GM23248 (cell line): ENCODE data around the gene TSEN54. TPM values are rescaled to one million over a fixed set of nuclear protein-coding genes. Genes with fewer than 3 reads are reported as not detected.

Experiments used
- DNase-seq: peaks from one replicate; pipeline ENCODE4 v3.0.0-alpha.2; 2015
- H2AFZ ChIP-seq: fragments of 200-600 bp; sonication (generic); 2 replicates; pipeline ENCODE4 v1.6.1; 2016; ENCODE audit warnings: antibody characterized with exemption
- H3F3A ChIP-seq: fragments of 200-600 bp; sonication (generic); 2 replicates; pipeline ENCODE4 v1.6.1; 2016; ENCODE audit warnings: mild to moderate bottlenecking, antibody characterized with exemption, mixed run types; ENCODE audit not compliant: insufficient read depth
- H3K27ac ChIP-seq: fragments of 200-600 bp; sonication (generic); 2 replicates; pipeline ENCODE4 v1.5.1; 2016; ENCODE audit warnings: mild to moderate bottlenecking
- H3K27me3 ChIP-seq: fragments of 200-600 bp; sonication (generic); replicated peaks from 2 replicates; pipeline ENCODE4 v1.6.1; 2016; ENCODE audit warnings: mild to moderate bottlenecking; ENCODE audit not compliant: insufficient read depth
- H3K36me3 ChIP-seq: fragments of 200-600 bp; sonication (generic); 2 replicates; pipeline ENCODE4 v1.6.1; 2016; ENCODE audit warnings: low read depth, mild to moderate bottlenecking
- H3K4me1 ChIP-seq: fragments of 200-600 bp; sonication (generic); 2 replicates; pipeline ENCODE4 v1.6.1; 2016; ENCODE audit warnings: mild to moderate bottlenecking; ENCODE audit not compliant: insufficient read depth
- H3K4me2 ChIP-seq: fragments of 200-600 bp; sonication (generic); one replicate; pipeline ENCODE4 v1.6.1; 2016; ENCODE audit warnings: mild to moderate bottlenecking; ENCODE audit not compliant: unreplicated experiment
- H3K4me3 ChIP-seq: fragments of 200-600 bp; sonication (generic); 2 replicates; pipeline ENCODE4 v1.5.1; 2016; ENCODE audit warnings: mild to moderate bottlenecking
- H3K79me2 ChIP-seq: fragments of 200-600 bp; sonication (generic); 2 replicates; pipeline ENCODE4 v1.6.1; 2016; ENCODE audit warnings: mild to moderate bottlenecking; ENCODE audit not compliant: insufficient read depth
- H3K9ac ChIP-seq: fragments of 200-600 bp; sonication (generic); 2 replicates; pipeline ENCODE4 v1.6.1; 2016; ENCODE audit warnings: mild to moderate bottlenecking
- H3K9me2 ChIP-seq: fragments of 200-600 bp; sonication (generic); 2 replicates; pipeline ENCODE4 v1.6.1; 2016; ENCODE audit warnings: mixed run types, mild to moderate bottlenecking, moderate library complexity; ENCODE audit not compliant: insufficient read depth
- H3K9me3 ChIP-seq: fragments of 200-600 bp; sonication (generic); one replicate; pipeline ENCODE4 v1.6.1; 2017; ENCODE audit warnings: low read depth
- H4K20me1 ChIP-seq: fragments of 200-600 bp; sonication (generic); 2 replicates; pipeline ENCODE4 v1.6.0; 2016; ENCODE audit not compliant: insufficient read depth
- EZH2 ChIP-seq: fragments of 200-600 bp; sonication (generic); IDR thresholded peaks from 2 replicates; pipeline ENCODE4 v1.6.1; 2018; ENCODE audit warnings: antibody characterized with exemption, mild to moderate bottlenecking; ENCODE audit not compliant: insufficient read depth, poor library complexity, severe bottlenecking
- EZH2phosphoT487 ChIP-seq: fragments of 200-600 bp; sonication (generic); IDR thresholded peaks from 2 replicates; pipeline ENCODE4 v1.6.1; 2018; ENCODE audit warnings: antibody characterized with exemption, moderate library complexity, mild to moderate bottlenecking, low read depth; ENCODE audit not compliant: insufficient read depth
- WGBS, 2 experiments: methylation state at CpG; one replicate each; pipeline ENCODE4 v1.1.6; 2015 to 2017; ENCODE audit warnings: low lambda C conversion rate in 2 of 2, low coverage in 1 of 2; ENCODE audit errors: missing lambda C conversion rate in 2 of 2; 5-methylcytosine and 5-hydroxymethylcytosine counted together
- in situ Hi-C: fragments of 300-500 bp; cut with MboI; formaldehyde crosslinking; loops from 2 replicates; pipeline ENCODE4 v1.15.0; 2020
- polyA plus RNA-seq: library from polyadenylated mRNA; unstranded; fragments of >200 nt; fragmentation: Nextera tagmentation; extraction: Ambion mirVana; gene quantifications from 2 replicates; pipeline ENCODE4 v1.2.1, GENCODE V29; 2016
- total RNA-seq: library from RNA; depleted of rRNA; stranded (reverse); fragments of >200 nt; shearing (Covaris generic); gene quantifications from 2 replicates; pipeline ENCODE4 v1.2.3, GENCODE V29; 2014

Gene TSEN54
- total and polyA plus RNA-seq, 2 experiments from 2014 or later = 9.8 to 10.7 TPM

DNA sequence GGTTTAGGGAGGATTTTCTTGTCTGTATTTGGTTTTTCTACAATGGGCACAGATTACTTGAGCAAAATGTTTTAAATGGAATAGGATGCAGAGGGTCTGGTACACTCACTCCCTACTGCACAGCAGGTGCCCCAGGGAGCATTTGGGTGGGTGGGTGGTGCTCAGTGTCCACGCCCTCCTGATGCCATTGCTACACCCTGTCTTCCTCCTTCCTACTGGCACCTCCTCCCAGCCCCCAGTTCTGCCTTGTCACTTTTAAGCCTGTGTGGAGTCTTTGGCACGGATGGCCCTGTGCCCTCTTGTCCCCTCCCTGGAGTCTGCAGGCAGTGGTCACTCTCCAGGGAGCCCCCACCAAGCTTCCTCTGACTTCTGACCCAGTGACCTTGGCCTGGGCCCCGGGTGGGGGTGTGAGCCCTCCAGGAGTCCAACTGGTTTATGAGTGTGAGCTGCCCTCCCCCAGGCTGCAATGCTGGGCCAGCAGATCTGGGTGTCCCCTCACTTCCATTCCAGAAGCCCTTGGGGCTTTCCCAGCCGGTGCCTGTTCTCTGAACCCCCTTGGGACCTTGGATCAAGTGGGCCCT lies 24.7 kb downstream of the TSEN54 start:
- Histone ChIP-seq H3K4me2 (no peak overlapping the region), H3F3A (no peaks in the 10 kb centered on the region), H3K79me2 (no peaks in the 10 kb centered on the region), H2AFZ (no peak overlapping the region), H3K9me3 (no peaks in the 10 kb centered on the region), H3K9me2 (no peaks in the 10 kb centered on the region), H3K9ac (no peak overlapping the region), H4K20me1 (no peaks in the 10 kb centered on the region), H3K4me1 (no peaks in the 10 kb centered on the region), H3K4me3 (no peak overlapping the region), H3K27ac (no peak overlapping the region), H3K36me3 (no peaks in the 10 kb centered on the region), H3K27me3 (no peaks in the 10 kb centered on the region; the same call in 1 of the 2 replicates)
- 54 to 57% methylated on average over 4 of the region's 4 CpGs for WGBS, 2 experiments
- in situ Hi-C loops = no loop called here
- no peak for DNase-seq
- TF ChIP-seq EZH2phosphoT487 (no peak), EZH2 (no peak)

DNA sequence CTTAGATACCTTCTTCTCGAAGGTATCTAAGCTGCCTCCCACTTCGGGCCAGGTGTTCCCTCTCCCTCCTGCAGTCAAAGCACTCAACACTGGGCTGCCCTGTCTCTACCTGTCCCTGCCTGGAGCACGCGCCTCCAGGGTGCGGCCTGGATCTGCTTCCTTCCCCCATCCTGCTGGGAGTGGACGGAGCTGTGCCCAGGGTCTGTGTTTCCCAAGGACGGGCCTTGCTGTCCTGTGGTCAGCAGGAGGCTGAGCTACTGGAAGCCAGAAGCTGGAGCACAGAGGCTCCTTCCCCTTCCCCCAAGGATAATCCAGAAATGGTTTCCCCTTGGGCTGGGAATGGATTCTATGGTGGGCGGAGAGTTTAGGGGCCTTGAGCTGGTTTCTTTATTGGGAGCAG lies 25.9 kb downstream of the TSEN54 start:
- Histone ChIP-seq H2AFZ (no peak overlapping the region), H3K9ac (no peak overlapping the region), H3K9me3 (no peaks in the 10 kb centered on the region), H3F3A (no peaks in the 10 kb centered on the region), H3K4me3 (no peak overlapping the region), H3K4me2 (no peak overlapping the region), H3K36me3 (no peaks in the 10 kb centered on the region), H3K27ac (no peak overlapping the region), H4K20me1 (no peaks in the 10 kb centered on the region), H3K4me1 (no peaks in the 10 kb centered on the region), H3K79me2 (no peaks in the 10 kb centered on the region), H3K27me3 (no peaks in the 10 kb centered on the region), H3K9me2 (no peaks in the 10 kb centered on the region)
- in situ Hi-C loops = no loop called here
- DNase-seq = no peak
- TF ChIP-seq EZH2phosphoT487 (no peak), EZH2 (no peak)
- 86 to 91% methylated on average over 8 of the region's 8 CpGs for WGBS, 2 experiments

DNA sequence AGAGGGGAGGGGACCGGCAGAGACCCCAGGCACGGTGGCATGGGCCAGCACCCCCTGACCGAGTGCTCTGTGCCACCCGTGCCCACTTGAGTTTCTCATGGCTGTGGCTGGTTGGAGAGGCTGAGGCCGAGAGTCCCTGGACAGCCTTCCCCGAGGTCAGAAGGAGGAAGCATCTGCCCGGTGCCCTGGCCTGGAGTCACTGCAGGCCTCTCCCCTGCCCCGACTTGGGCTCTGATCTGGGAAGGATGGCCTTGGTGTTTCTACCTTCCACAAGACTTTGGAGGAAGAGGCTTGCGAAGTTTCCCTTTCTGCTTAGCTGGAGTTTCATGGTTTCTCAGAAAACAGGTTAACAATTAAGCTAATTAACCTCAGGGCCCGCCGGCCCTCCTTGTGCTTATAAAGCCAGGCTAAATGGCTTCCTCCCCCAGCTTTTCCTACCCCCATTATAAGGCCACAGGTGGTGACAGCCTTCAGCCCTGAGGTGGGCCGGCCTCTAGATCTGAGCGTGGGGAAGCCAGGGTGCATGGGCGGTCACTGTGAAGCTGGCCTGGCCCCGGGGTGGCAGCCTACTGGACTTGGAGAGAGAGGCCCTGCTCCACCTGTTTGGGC lies 26.5 kb downstream of the TSEN54 start:
- Histone ChIP-seq H3K4me1 (no peaks in the 10 kb centered on the region), H3K9me2 (no peaks in the 10 kb centered on the region), H3K4me2 (no peak overlapping the region), H4K20me1 (no peaks in the 10 kb centered on the region), H3K4me3 (no peak overlapping the region), H2AFZ (no peak overlapping the region), H3K27me3 (no peaks in the 10 kb centered on the region), H3K9me3 (no peaks in the 10 kb centered on the region), H3K27ac (no peak overlapping the region), H3K79me2 (no peaks in the 10 kb centered on the region), H3K9ac (no peak overlapping the region), H3K36me3 (no peaks in the 10 kb centered on the region), H3F3A (no peaks in the 10 kb centered on the region)
- in situ Hi-C loops = no loop called here
- no peak for TF ChIP-seq EZH2phosphoT487
- TF ChIP-seq EZH2 = no peak
- no peak for DNase-seq
- WGBS, 2 experiments = 72 to 76% methylated on average over 15 of the region's 15 CpGs

DNA sequence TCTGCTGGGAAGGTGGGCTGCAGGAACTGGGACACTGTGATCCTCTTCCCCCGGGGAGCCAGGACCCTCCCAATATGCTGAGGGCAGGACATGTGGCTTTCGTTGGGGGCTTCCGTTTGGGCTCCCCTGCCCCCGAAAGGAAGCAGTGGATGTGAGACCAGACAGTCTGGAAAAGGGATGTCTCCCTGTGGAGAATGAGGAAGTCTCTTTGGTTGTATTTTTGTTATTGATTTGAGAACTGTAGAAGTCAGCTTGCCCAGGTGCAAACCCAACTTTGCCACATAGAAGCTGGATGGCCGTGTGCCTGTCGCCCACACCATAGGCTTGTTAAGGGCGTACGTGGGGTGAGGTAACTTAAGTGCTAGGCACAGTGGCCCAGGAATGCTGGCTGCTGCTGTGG lies 27.9 kb downstream of the TSEN54 start:
- no peak overlapping the region for H3K9ac ChIP-seq
- no peaks in the 10 kb centered on the region for H3K79me2 ChIP-seq
- TF ChIP-seq EZH2 = no peak
- no peak for TF ChIP-seq EZH2phosphoT487
- no peak overlapping the region for H3K4me2 ChIP-seq
- H3K36me3 ChIP-seq = no peaks in the 10 kb centered on the region
- no peaks in the 10 kb centered on the region for H3F3A ChIP-seq
- no peaks in the 10 kb centered on the region for H3K4me1 ChIP-seq
- H2AFZ ChIP-seq = no peak overlapping the region
- no peak overlapping the region for H3K27ac ChIP-seq
- no peaks in the 10 kb centered on the region for H3K27me3 ChIP-seq
- no peak overlapping the region for H3K4me3 ChIP-seq
- no peaks in the 10 kb centered on the region for H4K20me1 ChIP-seq
- no peak for DNase-seq
- no peaks in the 10 kb centered on the region for H3K9me2 ChIP-seq
- 53 to 54% methylated on average over 8 of the region's 8 CpGs for WGBS, 2 experiments
- in situ Hi-C loops = no loop called here
- H3K9me3 ChIP-seq = no peaks in the 10 kb centered on the region
